ENCODE results near the gene SUPT3H. TPM values are rescaled to one million over a fixed set of nuclear protein-coding genes. Genes with fewer than 3 reads are reported as not detected.
A peak's percentile ranks its signal among the peaks of the same experiment; 100 is the strongest.
"Not testable (repeated sequence)": the region's sequence is repeated elsewhere in the genome, so short reads cannot be mapped to it uniquely, and the experiment has no call there.

The SUPT3H gene
- total RNA-seq, 3 donors from 2014 or later (not counting 1 experiment from before 2014, with no cell fraction given), result 7.3 to 10.9 (median 9.9) TPM

GRCh38 chr6:45185403-45186251, 192.1 kb downstream of the SUPT3H start:
- DNase-seq (peak in 1 of 2 donors; percentile 38), ATAC-seq (peak in 1 of 3 donors; percentile 29)
- Histone ChIP-seq H3K36me3 (ENCODE audit: control insufficient read depth, insufficient read depth, low read length) (no peaks in the 10 kb centered on the region), H3K9me3 (ENCODE audit: control insufficient read depth, insufficient read depth, low read length) (no peaks in the 10 kb centered on the region), H3K4me3 (ENCODE audit: low read length) (no peak overlapping the region), H3K27me3 (ENCODE audit: control insufficient read depth, insufficient read depth, low read length) (no peaks in the 10 kb centered on the region), H3K27ac (ENCODE audit: low read length) (no peak overlapping the region), H3K4me1 (ENCODE audit: control insufficient read depth, insufficient read depth, low read length) (peaks cover 5% of the 10 kb centered on the region)
- 56% methylated on average over 2 of the region's 2 CpGs for WGBS (ENCODE audit: insufficient coverage)
- Mint-ChIP-seq H3K4me1 (peaks cover 14 to 20% of the 10 kb centered on the region in 2 donors), H3K4me3 (no peak overlapping the region), H3K27ac (peak overlapping the region in 1 of 2 donors; percentile 33), H3K9me3 (no peaks in the 10 kb centered on the region), H3K27me3 (ENCODE audit: low read depth in 2 of 2) (no peaks in the 10 kb centered on the region), H3K36me3 (no peaks in the 10 kb centered on the region)
- TF ChIP-seq, protein P1, sequence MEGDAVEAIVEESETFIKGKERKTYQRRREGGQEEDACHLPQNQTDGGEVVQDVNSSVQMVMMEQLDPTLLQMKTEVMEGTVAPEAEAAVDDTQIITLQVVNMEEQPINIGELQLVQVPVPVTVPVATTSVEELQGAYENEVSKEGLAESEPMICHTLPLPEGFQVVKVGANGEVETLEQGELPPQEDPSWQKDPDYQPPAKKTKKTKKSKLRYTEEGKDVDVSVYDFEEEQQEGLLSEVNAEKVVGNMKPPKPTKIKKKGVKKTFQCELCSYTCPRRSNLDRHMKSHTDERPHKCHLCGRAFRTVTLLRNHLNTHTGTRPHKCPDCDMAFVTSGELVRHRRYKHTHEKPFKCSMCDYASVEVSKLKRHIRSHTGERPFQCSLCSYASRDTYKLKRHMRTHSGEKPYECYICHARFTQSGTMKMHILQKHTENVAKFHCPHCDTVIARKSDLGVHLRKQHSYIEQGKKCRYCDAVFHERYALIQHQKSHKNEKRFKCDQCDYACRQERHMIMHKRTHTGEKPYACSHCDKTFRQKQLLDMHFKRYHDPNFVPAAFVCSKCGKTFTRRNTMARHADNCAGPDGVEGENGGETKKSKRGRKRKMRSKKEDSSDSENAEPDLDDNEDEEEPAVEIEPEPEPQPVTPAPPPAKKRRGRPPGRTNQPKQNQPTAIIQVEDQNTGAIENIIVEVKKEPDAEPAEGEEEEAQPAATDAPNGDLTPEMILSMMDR (IDR thresholded peaks at IDR 0.05), result no peak
- intact Hi-C loops (cut with micrococcal nuclease), result no loop called here

DNA sequence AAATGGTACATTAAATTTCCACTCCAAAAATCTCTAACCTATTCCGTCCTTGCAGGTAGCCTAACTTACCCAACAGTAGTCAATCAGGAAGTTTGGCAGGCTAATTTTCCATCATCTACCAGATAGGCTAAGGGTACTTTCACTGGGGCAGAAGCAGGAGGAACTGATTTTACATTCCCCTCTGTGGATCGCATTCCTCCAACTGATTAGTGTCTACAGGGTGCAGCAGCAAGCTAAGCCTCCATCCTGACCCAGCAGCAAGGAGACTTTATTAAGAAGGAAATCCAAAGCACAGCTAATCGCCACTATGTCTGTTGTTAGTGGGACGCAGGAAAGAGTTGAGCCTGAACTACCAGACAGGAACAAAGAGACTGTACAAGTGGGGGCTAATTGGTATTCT, 192.8 kb downstream of the SUPT3H start:
- WGBS (ENCODE audit: insufficient coverage), result 88% methylated on average over 4 of the region's 4 CpGs

GRCh38 chr6:45184040-45184439, 193.7 kb downstream of the SUPT3H start:
- H3K36me3 ChIP-seq (ENCODE audit: control insufficient read depth, insufficient read depth, low read length), result no peaks in the 10 kb centered on the region
- H3K9me3 ChIP-seq (ENCODE audit: control insufficient read depth, insufficient read depth, low read length), result no peaks in the 10 kb centered on the region
- H3K4me1 ChIP-seq (ENCODE audit: control insufficient read depth, insufficient read depth, low read length), result peaks cover 5% of the 10 kb centered on the region
- no peak overlapping the region for H3K4me3 Mint-ChIP-seq
- no peaks in the 10 kb centered on the region for H3K27me3 Mint-ChIP-seq (ENCODE audit: low read depth in 2 of 2)
- H3K9me3 Mint-ChIP-seq, result no peaks in the 10 kb centered on the region
- WGBS (ENCODE audit: insufficient coverage), result no CpG with 5 or more reads among the region's 4 CpGs
- H3K27me3 ChIP-seq (ENCODE audit: control insufficient read depth, insufficient read depth, low read length), result no peaks in the 10 kb centered on the region
- intact Hi-C loops (cut with micrococcal nuclease), result no loop called here
- H3K4me3 ChIP-seq (ENCODE audit: low read length), result no peak overlapping the region
- H3K36me3 Mint-ChIP-seq, result no peaks in the 10 kb centered on the region
- TF ChIP-seq, protein P1 (IDR thresholded peaks at IDR 0.05), result no peak
- no peak overlapping the region for H3K27ac ChIP-seq (ENCODE audit: low read length)
- H3K4me1 Mint-ChIP-seq, result peaks cover 14 to 20% of the 10 kb centered on the region in 2 donors
- no peak for ATAC-seq
- no peak for DNase-seq
- H3K27ac Mint-ChIP-seq, result no peak overlapping the region

More for the DNA sequence above, 192.8 kb downstream of the SUPT3H start:
- Histone ChIP-seq H3K27ac (ENCODE audit: low read length) (no peak overlapping the region), H3K36me3 (ENCODE audit: control insufficient read depth, insufficient read depth, low read length) (no peaks in the 10 kb centered on the region), H3K4me1 (ENCODE audit: control insufficient read depth, insufficient read depth, low read length) (peaks cover 5% of the 10 kb centered on the region), H3K4me3 (ENCODE audit: low read length) (no peak overlapping the region), H3K27me3 (ENCODE audit: control insufficient read depth, insufficient read depth, low read length) (no peaks in the 10 kb centered on the region), H3K9me3 (ENCODE audit: control insufficient read depth, insufficient read depth, low read length) (no peaks in the 10 kb centered on the region)
- Mint-ChIP-seq H3K27me3 (ENCODE audit: low read depth in 2 of 2) (no peaks in the 10 kb centered on the region), H3K4me3 (no peak overlapping the region), H3K9me3 (no peaks in the 10 kb centered on the region), H3K27ac (no peak overlapping the region), H3K4me1 (peaks cover 14 to 20% of the 10 kb centered on the region in 2 donors), H3K36me3 (no peaks in the 10 kb centered on the region)
- DNase-seq, result no peak
- intact Hi-C loops (cut with micrococcal nuclease), result no loop called here
- ATAC-seq, result no peak
- TF ChIP-seq, protein P1 (IDR thresholded peaks at IDR 0.05), result no peak

- ATAC-seq; H3K27me3 Mint-ChIP-seq (ENCODE audit: low read depth in 2 of 2); H3K4me1 Mint-ChIP-seq; H3K36me3 ChIP-seq (ENCODE audit: control insufficient read depth, insufficient read depth, low read length); H3K27me3 ChIP-seq (ENCODE audit: control insufficient read depth, insufficient read depth, low read length); intact Hi-C loops (cut with micrococcal nuclease); H3K4me1 ChIP-seq (ENCODE audit: control insufficient read depth, insufficient read depth, low read length); H3K36me3 Mint-ChIP-seq; H3K9me3 ChIP-seq (ENCODE audit: control insufficient read depth, insufficient read depth, low read length); H3K9me3 Mint-ChIP-seq; DNase-seq; H3K4me3 Mint-ChIP-seq; H3K4me3 ChIP-seq (ENCODE audit: low read length); H3K27ac ChIP-seq (ENCODE audit: low read length); H3K27ac Mint-ChIP-seq: not testable (repeated sequence)
- WGBS (ENCODE audit: insufficient coverage), result 88% methylated on average over 2 of the region's 9 CpGs
Measured at GRCh38 chr6:45176373-45176772, 201.4 kb downstream of the SUPT3H start.
